Activated T-helper 9 cell treated with anti-CD3 and anti-CD28 coated beads, Interleukin-2, amount 50 U/mL, for 16 hours (primary cell): ENCODE measurements around the gene MECP2.
"Not testable (repeated sequence)": the region's sequence is repeated elsewhere in the genome, so short reads cannot be mapped to it uniquely, and the experiment has no call there.

Experiments
- DNase-seq: peaks from one replicate; pipeline ENCODE4 v3.0.0-alpha.2; 2020; ENCODE audit warnings: low read depth

Gene MECP2

GRCh38 chrX:153991013-153991580, 106.4 kb downstream of the MECP2 start:
- no peak for DNase-seq

- no peak for DNase-seq
These were observed 107.4 kb downstream of the MECP2 start for GRCh38 chrX:153989973-153990655.

GRCh38 chrX:153988493-153988892, 109.0 kb downstream of the MECP2 start:
- DNase-seq: no peak

GRCh38 chrX:153984351-153985178, 113.0 kb downstream of the MECP2 start:
- no peak for DNase-seq

GRCh38 chrX:153983321-153983801, 114.2 kb downstream of the MECP2 start:
- no peak for DNase-seq

GRCh38 chrX:153981771-153982533, 115.6 kb downstream of the MECP2 start:
- DNase-seq: no peak

- DNase-seq: no peak
These were observed 116.3 kb downstream of the MECP2 start for GRCh38 chrX:153981231-153981630.

- DNase-seq: not testable (repeated sequence)
These were observed 117.1 kb downstream of the MECP2 start for GRCh38 chrX:153980394-153980793.

GRCh38 chrX:153974726-153975286, 122.7 kb downstream of the MECP2 start:
- DNase-seq: no peak

GRCh38 chrX:153974003-153974725, 123.4 kb downstream of the MECP2 start:
- DNase-seq: no peak

- no peak for DNase-seq
These were observed 124.2 kb downstream of the MECP2 start for GRCh38 chrX:153973127-153974002.

GRCh38 chrX:153972368-153973126, 125.0 kb downstream of the MECP2 start, which contains the start of gene TMEM187:
Gene TMEM187 (plus strand): TSS chrX:153972754. CDS start chrX:153982063, 9,309 bp downstream.
- peak; percentile 88 for DNase-seq
